Esophagus muscularis mucosa (tissue), 4 donors: Measurements from ENCODE around the gene ACSS1. TPM values are rescaled to one million over a fixed set of nuclear protein-coding genes. Genes with fewer than 3 reads are reported as not detected.
A peak's percentile ranks its signal among the peaks of the same experiment; 100 is the strongest.

ENCODE experiments used
- DNase-seq: peaks from one replicate; pipeline ENCODE4 v3.0.0-alpha.2; 2017; ENCODE audit errors: extremely low spot score
- H3K27ac ChIP-seq, 4 donors: fragments of 200-600 bp; sonication (generic); replicated peaks in 1 of 4; 1 replicate in 3 of 4; 2 replicates in 1 of 4; pipeline ENCODE4 v1.5.1; 2016 to 2019; ENCODE audit warnings: mild to moderate bottlenecking in 1 of 4
- H3K27me3 ChIP-seq, 4 donors: fragments of 200-600 bp; sonication (generic); one replicate each; pipeline versions ENCODE4 v1.5.1 to v1.6.0; 2016 to 2019
- H3K36me3 ChIP-seq, 4 donors: fragments of 200-600 bp; sonication (generic); one replicate each; pipeline ENCODE4 v1.5.1; 2016 to 2019
- H3K4me1 ChIP-seq, 4 donors: fragments of 200-600 bp; sonication (generic); one replicate each; pipeline ENCODE4 v1.5.1; 2016 to 2019
- H3K4me3 ChIP-seq, 4 donors: fragments of 200-600 bp; sonication (generic); 1 replicate in 2 of 4; 2 replicates in 2 of 4; pipeline ENCODE4 v1.5.1; 2016 to 2019; ENCODE audit warnings: mild to moderate bottlenecking in 4 of 4, moderate library complexity in 1 of 4
- H3K9me3 ChIP-seq, 4 donors: fragments of 200-600 bp; sonication (generic); 1 replicate in 3 of 4; 2 replicates in 1 of 4; pipeline ENCODE4 v1.5.1; 2016 to 2019
- EP300 ChIP-seq: sonication (generic); formaldehyde crosslinking; IDR thresholded peaks from one replicate; pipeline ENCODE4 v1.6.1; 2017; ENCODE audit warnings: antibody characterized with exemption
- POLR2A ChIP-seq: fragments of 450-650 bp; IDR thresholded peaks from one replicate; pipeline ENCODE4 v1.6.1; 2017; ENCODE audit warnings: antibody characterized with exemption, moderate library complexity, mild to moderate bottlenecking, low read depth
- POLR2AphosphoS5 ChIP-seq, 2 donors: sonication (generic); formaldehyde crosslinking; IDR thresholded peaks; one replicate each; pipeline ENCODE4 v1.6.1; 2017; ENCODE audit warnings: antibody characterized with exemption in 2 of 2
- WGBS: methylation state at CpG from one replicate; pipeline ENCODE4 v1.1.5; 2018; 5-methylcytosine and 5-hydroxymethylcytosine counted together
- intact Hi-C: fragments of 100-400 bp; cut with DNase I; formaldehyde crosslinking; loops from one replicate; pipeline ENCODE4 v1.15.1; 2023
- total RNA-seq, 4 donors: library from RNA; depleted of rRNA; stranded (reverse); fragments of >200 nt; gene quantifications; one replicate each; pipeline versions ENCODE4 v1.1.0 to v1.2.1, GENCODE V29; 2016
- TF ChIP-seq, protein P1 (sequence below), 3 experiments: fragments of 200-600 bp in 2 of 3; fragments of 450-650 bp in 1 of 3; sonication (generic) in 2 of 3; IDR thresholded peaks; one replicate each; pipeline ENCODE4 v1.5.1; 2017 to 2019; ENCODE audit warnings: antibody characterized with exemption in 3 of 3, mild to moderate bottlenecking in 2 of 3, moderate library complexity in 1 of 3

ACSS1 gene
- total RNA-seq, 4 donors from 2014 or later = 36.6 to 154 (median 65.3) TPM

- no peaks in the 10 kb centered on the region for H3K36me3 ChIP-seq
- TF ChIP-seq POLR2A (no peak), EP300 (no peak), POLR2AphosphoS5 (IDR thresholded peaks at IDR 0.05) (no peak)
- TF ChIP-seq, protein P1, sequence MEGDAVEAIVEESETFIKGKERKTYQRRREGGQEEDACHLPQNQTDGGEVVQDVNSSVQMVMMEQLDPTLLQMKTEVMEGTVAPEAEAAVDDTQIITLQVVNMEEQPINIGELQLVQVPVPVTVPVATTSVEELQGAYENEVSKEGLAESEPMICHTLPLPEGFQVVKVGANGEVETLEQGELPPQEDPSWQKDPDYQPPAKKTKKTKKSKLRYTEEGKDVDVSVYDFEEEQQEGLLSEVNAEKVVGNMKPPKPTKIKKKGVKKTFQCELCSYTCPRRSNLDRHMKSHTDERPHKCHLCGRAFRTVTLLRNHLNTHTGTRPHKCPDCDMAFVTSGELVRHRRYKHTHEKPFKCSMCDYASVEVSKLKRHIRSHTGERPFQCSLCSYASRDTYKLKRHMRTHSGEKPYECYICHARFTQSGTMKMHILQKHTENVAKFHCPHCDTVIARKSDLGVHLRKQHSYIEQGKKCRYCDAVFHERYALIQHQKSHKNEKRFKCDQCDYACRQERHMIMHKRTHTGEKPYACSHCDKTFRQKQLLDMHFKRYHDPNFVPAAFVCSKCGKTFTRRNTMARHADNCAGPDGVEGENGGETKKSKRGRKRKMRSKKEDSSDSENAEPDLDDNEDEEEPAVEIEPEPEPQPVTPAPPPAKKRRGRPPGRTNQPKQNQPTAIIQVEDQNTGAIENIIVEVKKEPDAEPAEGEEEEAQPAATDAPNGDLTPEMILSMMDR (IDR thresholded peaks at IDR 0.05) = no peak
- peaks cover 5 to 98% (median 54%) of the 10 kb centered on the region in 4 donors for H3K27me3 ChIP-seq
- H3K4me1 ChIP-seq = peaks cover 11 to 36% (median 35%) of the 10 kb centered on the region in 4 donors
- 6% methylated on average over 25 of the region's 44 CpGs for WGBS
- no peak for DNase-seq
- H3K27ac ChIP-seq = no peak overlapping the region
- peak overlapping the region in 2 of 4 donors; percentile 7 to 29 for H3K4me3 ChIP-seq
- intact Hi-C loops = loop anchor here (5.0 kb wide), 1 partner anchor 94 kb away; no protein-coding TSS in a partner anchor
- no peaks in the 10 kb centered on the region for H3K9me3 ChIP-seq
Observed at GRCh38 chr20:25083141-25083772, 25.3 kb upstream of the ACSS1 start.

DNA sequence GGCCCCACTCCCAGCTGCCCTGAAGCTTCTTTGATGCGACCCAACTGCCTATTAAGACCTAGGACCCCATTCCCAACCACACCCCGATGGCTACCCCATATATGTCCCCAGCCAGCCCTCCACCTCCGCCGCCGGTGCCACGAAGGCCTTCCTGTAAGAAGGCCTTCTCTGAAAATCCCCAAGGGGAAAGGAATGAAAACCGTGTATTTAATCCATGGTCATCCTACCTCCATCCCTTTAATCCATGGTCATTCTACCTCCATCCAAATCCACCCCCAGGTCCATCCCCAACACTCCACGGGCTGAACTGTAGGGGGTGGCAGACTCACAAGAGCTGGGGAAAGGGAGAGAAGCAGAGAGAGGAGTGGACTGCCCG, 24.5 kb upstream of the ACSS1 start:
- intact Hi-C loops = loop anchor here (5.0 kb wide), 1 partner anchor 95 kb away; no protein-coding TSS in a partner anchor
- Histone ChIP-seq H3K4me3 (no peak overlapping the region), H3K4me1 (peaks cover 17 to 44% (median 43%) of the 10 kb centered on the region in 4 donors), H3K36me3 (no peaks in the 10 kb centered on the region), H3K9me3 (no peaks in the 10 kb centered on the region), H3K27ac (no peak overlapping the region), H3K27me3 (peaks cover 5 to 90% (median 54%) of the 10 kb centered on the region in 4 donors)
- 33% methylated on average over 8 of the region's 9 CpGs for WGBS
- TF ChIP-seq EP300 (no peak), POLR2AphosphoS5 (IDR thresholded peaks at IDR 0.05) (no peak), POLR2A (no peak)
- TF ChIP-seq, protein P1 (IDR thresholded peaks at IDR 0.05) = no peak
- no peak for DNase-seq

- Histone ChIP-seq H3K4me1 (peaks cover 22 to 50% (median 49%) of the 10 kb centered on the region in 4 donors), H3K27me3 (peaks cover 5 to 84% (median 53%) of the 10 kb centered on the region in 4 donors), H3K9me3 (no peaks in the 10 kb centered on the region), H3K36me3 (no peaks in the 10 kb centered on the region), H3K27ac (no peak within 1 kb of the TSS), H3K4me3 (no peak within 1 kb of the TSS)
- WGBS = 4% methylated on average over 17 of the region's 67 CpGs
- no peak for DNase-seq
- intact Hi-C loops = loop anchor here (5.0 kb wide), 1 partner anchor 95 kb away; no protein-coding TSS in a partner anchor
- TF ChIP-seq POLR2A = no peak
Observed at GRCh38 chr20:25081730-25082497, 24.0 kb upstream of the ACSS1 start, which contains the start of gene VSX1. TSS of gene VSX1 (minus strand) at chr20:25082141. CDS start at chr20:25082096, 45 bp downstream.

- Histone ChIP-seq H3K27ac (no peak overlapping the region), H3K4me3 (no peak overlapping the region), H3K4me1 (peaks cover 23 to 55% (median 54%) of the 10 kb centered on the region in 4 donors), H3K36me3 (no peaks in the 10 kb centered on the region), H3K27me3 (peaks cover 5 to 77% (median 51%) of the 10 kb centered on the region in 4 donors), H3K9me3 (no peaks in the 10 kb centered on the region)
- DNase-seq = no peak
- 6% methylated on average over 26 of the region's 54 CpGs for WGBS
- TF ChIP-seq, protein P1 (IDR thresholded peaks at IDR 0.05) = no peak
- TF ChIP-seq POLR2AphosphoS5 (IDR thresholded peaks at IDR 0.05) (no peak), POLR2A (no peak), EP300 (no peak)
- intact Hi-C loops = loop anchor here (5.0 kb wide), 1 partner anchor 96 kb away; no protein-coding TSS in a partner anchor
Observed at GRCh38 chr20:25081065-25081729, 23.3 kb upstream of the ACSS1 start.

DNA sequence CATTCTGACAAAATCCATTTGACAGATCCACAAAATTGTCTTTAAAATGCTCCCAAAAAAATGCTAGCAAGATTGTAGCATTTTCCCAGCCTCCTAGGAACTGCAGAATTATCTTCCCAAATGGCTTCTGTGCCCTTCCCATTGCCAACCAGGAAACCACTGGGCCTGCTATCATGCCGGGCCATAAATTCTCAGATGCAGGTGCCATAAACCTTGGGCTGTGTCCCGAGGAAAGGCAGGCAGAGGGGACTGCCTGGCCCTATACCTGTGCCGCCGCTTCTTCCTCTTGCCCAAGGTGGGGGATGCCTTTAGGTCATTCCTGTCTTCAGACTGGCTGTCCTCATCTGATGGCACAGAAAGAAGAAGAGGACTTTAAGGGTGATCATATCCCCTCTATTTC, 21.2 kb upstream of the ACSS1 start:
- intact Hi-C loops = no loop called here
- Histone ChIP-seq H3K4me1 (peaks cover 23 to 47% (median 43%) of the 10 kb centered on the region in 4 donors), H3K4me3 (no peak overlapping the region), H3K27ac (no peak overlapping the region), H3K27me3 (peaks cover 5 to 57% (median 34%) of the 10 kb centered on the region in 4 donors), H3K9me3 (no peaks in the 10 kb centered on the region), H3K36me3 (no peaks in the 10 kb centered on the region)
- no peak for DNase-seq
- TF ChIP-seq POLR2A (no peak), EP300 (no peak), POLR2AphosphoS5 (IDR thresholded peaks at IDR 0.05) (no peak)
- TF ChIP-seq, protein P1 (IDR thresholded peaks at IDR 0.05) = no peak
- 74% methylated on average over 4 of the region's 4 CpGs for WGBS
